Kidney (tissue), 14 donors: ENCODE results near the gene MSANTD1. TPM values are rescaled to one million over a fixed set of nuclear protein-coding genes. Genes with fewer than 3 reads are reported as not detected.
A peak's percentile ranks its signal among the peaks of the same experiment; 100 is the strongest.

Experiments used
- DNase-seq, 5 donors: peaks; one replicate each; pipeline ENCODE4 v3.0.0-alpha.2; 2013 to 2020
- FAIRE-seq: peaks from 2 replicates; lab custom pipeline; 2012; peaks lifted over from hg19 to GRCh38; lab: Jason Lieb, UNC
- H3K27ac ChIP-seq, 2 donors: one replicate each; pipeline ENCODE4 v1.7.0; 2013; ENCODE audit warnings: low read depth in 2 of 2, low read length in 2 of 2, inconsistent platforms in 1 of 2
- H3K27me3 ChIP-seq: one replicate; pipeline ENCODE4 v1.7.1; 2013; ENCODE audit warnings: low read length, inconsistent platforms; ENCODE audit not compliant: control insufficient read depth, insufficient read depth
- H3K36me3 ChIP-seq, 3 donors: one replicate each; pipeline versions ENCODE4 v1.7.0 to v1.7.1; 2013; ENCODE audit warnings: low read length in 3 of 3, control low read depth in 1 of 3, inconsistent platforms in 1 of 3; ENCODE audit not compliant: insufficient read depth in 3 of 3, control insufficient read depth in 2 of 3
- H3K4me1 ChIP-seq, 3 donors: one replicate each; pipeline versions ENCODE4 v1.7.0 to v1.7.1; 2013; ENCODE audit warnings: low read length in 3 of 3, inconsistent platforms in 1 of 3, low read depth in 1 of 3; ENCODE audit not compliant: control insufficient read depth in 2 of 3, insufficient read depth in 2 of 3
- H3K4me3 ChIP-seq, 3 donors: one replicate each; pipeline versions ENCODE4 v1.7.0 to v1.8.1; 2013; ENCODE audit warnings: low read length in 3 of 3, control low read depth in 1 of 3, inconsistent platforms in 1 of 3
- H3K9ac ChIP-seq, 3 donors: one replicate each; pipeline versions ENCODE4 v1.7.0 to v1.7.1; 2013; ENCODE audit warnings: low read length in 3 of 3, control low read depth in 1 of 3, inconsistent platforms in 1 of 3
- H3K9me3 ChIP-seq, 3 donors: one replicate each; pipeline versions ENCODE4 v1.7.0 to v1.7.1; 2013; ENCODE audit warnings: low read length in 3 of 3, control low read depth in 1 of 3, inconsistent platforms in 1 of 3; ENCODE audit not compliant: control insufficient read depth in 2 of 3, insufficient read depth in 1 of 3
- CTCF ChIP-seq: IDR thresholded peaks from 3 replicates; pipeline ENCODE4 v1.5.1; 2012; ENCODE audit warnings: mild to moderate bottlenecking, moderate library complexity, borderline replicate concordance; ENCODE audit not compliant: insufficient read depth; ENCODE audit errors: extremely low read depth
- intact Hi-C: fragments of 100-400 bp; cut with DNase I; formaldehyde crosslinking; loops from one replicate; pipeline ENCODE4 v1.11.1; 2022
- polyA plus RNA-seq: library from polyadenylated mRNA; stranded (reverse); fragments of 350-450 nt; fragmentation: Illumina TruSeq; extraction: RNeasy Lipid Tissue Mini Kit (QIAGEN cat#74804); gene quantifications from one replicate; pipeline ENCODE4 v1.2.3, GENCODE V29; 2014; ENCODE audit warnings: low read depth, low replicate concordance; ENCODE audit not compliant: insufficient read depth
- total RNA-seq: library from RNA; stranded (reverse); fragmentation: NEBNext Ultra II Directional; extraction: Animal tissue kit (Norgen Biotek cat#: 25700); gene quantifications from one replicate; pipeline ENCODE4 v1.2.1, GENCODE V29; 2021
- donor health status: control.
- donor health status: control.
- donor health status: control.
- donor health status: control.
- donor health status: control.
- donor health status: DM: yes; HTN: yes; CAD: no.
- donor health status: Normal renal cell carcinoma (clear cell type).

Gene MSANTD1
- total and polyA plus RNA-seq, 2 donors from 2014 or later = 0.91 TPM; not detected in 1

- TF ChIP-seq CTCF = no peak
- DNase-seq = peak in 3 of 5 donors; percentile 1 to 43 (median 20)
- H3K9ac ChIP-seq = no peak overlapping the region
- no peaks in the 10 kb centered on the region for H3K27me3 ChIP-seq
- FAIRE-seq = no peak
- H3K4me1 ChIP-seq = no peaks in the 10 kb centered on the region
- intact Hi-C loops = no loop called here
- H3K9me3 ChIP-seq = no peaks in the 10 kb centered on the region
- no peak overlapping the region for H3K27ac ChIP-seq
- no peak overlapping the region for H3K4me3 ChIP-seq
- no peaks in the 10 kb centered on the region for H3K36me3 ChIP-seq
Observed at GRCh38 chr4:3256230-3257102, 7.5 kb downstream of the MSANTD1 start.

- Histone ChIP-seq H3K27ac (no peak overlapping the region), H3K36me3 (no peaks in the 10 kb centered on the region), H3K9ac (no peak overlapping the region), H3K9me3 (no peaks in the 10 kb centered on the region), H3K27me3 (no peaks in the 10 kb centered on the region), H3K4me3 (no peak overlapping the region), H3K4me1 (no peaks in the 10 kb centered on the region)
- FAIRE-seq (no peak), DNase-seq (peak in 2 of 5 donors; percentile 27 to 45)
- no peak for TF ChIP-seq CTCF
- intact Hi-C loops = no loop called here
Observed at GRCh38 chr4:3257103-3257555, 8.2 kb downstream of the MSANTD1 start.

GRCh38 chr4:3257556-3258482 is 8.9 kb downstream of the MSANTD1 start:
- no peaks in the 10 kb centered on the region for H3K27me3 ChIP-seq
- FAIRE-seq (no peak), DNase-seq (peak in 3 of 5 donors; percentile 9 to 48 (median 24))
- H3K4me1 ChIP-seq = no peaks in the 10 kb centered on the region
- no peak overlapping the region for H3K4me3 ChIP-seq
- H3K27ac ChIP-seq = no peak overlapping the region
- H3K9me3 ChIP-seq = no peaks in the 10 kb centered on the region
- H3K36me3 ChIP-seq = no peaks in the 10 kb centered on the region
- TF ChIP-seq CTCF = no peak
- H3K9ac ChIP-seq = no peak overlapping the region
- intact Hi-C loops = no loop called here
